ENCODE results near the gene FCHO2.

FCHO2 gene

GRCh38 chr5:73031839-73032238 is 76.0 kb downstream of the FCHO2 start:
- DNase-seq = no peak

DNA sequence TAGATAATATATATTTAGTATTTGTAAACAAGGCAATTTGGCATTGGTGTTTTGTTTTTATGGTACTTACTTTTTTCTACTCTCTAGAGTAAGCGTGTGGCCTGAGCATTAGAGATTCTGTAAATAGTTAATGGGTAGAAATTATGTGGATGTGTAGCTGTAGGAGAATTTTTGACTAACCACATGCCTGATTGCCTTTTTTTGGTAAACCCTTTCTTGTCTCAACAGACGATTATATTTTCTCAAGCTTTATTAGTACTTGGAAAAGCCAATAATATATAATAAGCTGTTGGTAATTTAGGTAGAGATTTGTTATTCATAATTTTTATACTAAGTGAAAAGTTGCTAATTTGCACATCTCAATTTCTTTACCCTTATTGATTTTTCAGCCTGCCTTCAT is 76.8 kb downstream of the FCHO2 start:
- DNase-seq = no peak

- no peak for DNase-seq
Observed at GRCh38 chr5:73037545-73037944, 81.7 kb downstream of the FCHO2 start.

- peak; percentile 22 to 40 for DNase-seq
Observed at GRCh38 chr5:73039082-73039481, 83.2 kb downstream of the FCHO2 start.

DNA sequence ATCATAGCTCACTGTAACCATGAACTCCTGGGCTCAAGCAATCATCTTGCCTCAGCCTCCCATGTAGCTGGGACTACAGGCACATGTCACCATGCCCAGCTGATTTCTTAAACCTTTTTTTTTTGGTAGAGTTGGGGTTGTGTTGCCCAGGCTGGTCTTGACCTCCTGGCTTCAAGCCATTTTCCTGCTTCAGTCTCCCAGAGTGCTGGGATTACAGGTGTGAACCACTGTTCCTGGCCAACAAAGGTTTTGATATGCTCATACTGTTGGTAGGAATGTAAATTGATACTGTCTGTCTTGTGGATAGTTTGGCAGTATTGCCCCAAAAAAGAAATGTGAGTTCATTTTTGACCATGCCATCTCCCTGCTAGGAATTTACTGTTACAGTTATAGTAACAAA is 87.2 kb downstream of the FCHO2 start:
- DNase-seq = no peak

DNA sequence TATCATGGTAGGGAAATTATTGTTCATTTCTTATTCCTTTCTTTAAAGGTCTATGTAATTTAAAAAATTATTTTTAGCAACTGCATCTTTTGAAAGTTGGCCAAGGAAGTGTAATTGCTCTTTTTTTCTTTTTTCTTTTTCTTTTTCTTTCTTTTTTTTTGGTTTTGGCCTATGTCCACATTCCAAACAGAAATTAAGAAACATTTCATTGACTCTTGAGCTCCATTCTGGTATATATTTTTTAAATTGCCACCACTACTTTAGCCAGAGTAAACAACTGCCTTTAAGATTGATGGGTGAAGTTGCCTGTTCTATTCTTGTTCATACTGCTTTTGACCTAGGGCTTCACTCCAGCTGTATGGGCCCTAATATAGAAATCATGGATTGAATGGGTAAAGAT is 88.7 kb downstream of the FCHO2 start:
- no peak for DNase-seq

DNA sequence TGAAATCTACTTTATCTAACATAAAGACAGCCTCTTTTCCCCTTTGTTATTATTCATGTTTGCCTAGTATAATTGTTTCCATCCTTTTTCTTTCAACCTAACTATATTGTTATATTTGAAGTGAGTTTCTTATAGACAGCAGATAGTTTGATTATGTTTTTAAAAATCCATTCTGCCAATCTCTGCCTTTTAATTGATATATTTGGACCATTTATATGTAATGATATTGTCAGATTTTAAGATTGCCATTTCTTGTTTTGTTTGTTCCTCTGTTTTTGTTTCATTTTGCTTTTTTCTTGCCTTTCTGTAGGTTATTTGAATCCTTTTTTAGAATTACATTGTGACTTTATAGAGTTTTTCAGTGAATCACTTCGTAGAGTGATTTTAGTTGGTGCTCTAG is 89.8 kb downstream of the FCHO2 start:
- DNase-seq = no peak

DNA sequence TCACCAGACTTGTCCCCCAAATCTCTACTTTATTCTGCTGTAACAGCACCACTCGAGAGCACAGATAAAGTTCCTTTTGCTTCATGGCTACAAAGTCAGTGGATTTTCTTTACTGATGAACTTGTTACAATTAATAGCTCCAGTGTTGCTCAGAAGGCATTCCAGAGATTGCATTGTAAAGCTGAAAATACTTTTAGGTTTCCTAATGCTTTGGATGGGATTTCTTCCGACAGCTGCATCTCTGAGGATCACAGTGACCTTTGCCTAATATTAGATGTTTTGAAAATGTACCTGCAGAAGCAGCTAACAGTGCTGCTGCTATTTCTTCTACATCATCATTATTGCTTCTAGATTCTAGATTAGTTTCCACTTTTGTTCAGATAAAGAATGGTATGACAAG is 105.8 kb downstream of the FCHO2 start:
- no peak for DNase-seq

DNA sequence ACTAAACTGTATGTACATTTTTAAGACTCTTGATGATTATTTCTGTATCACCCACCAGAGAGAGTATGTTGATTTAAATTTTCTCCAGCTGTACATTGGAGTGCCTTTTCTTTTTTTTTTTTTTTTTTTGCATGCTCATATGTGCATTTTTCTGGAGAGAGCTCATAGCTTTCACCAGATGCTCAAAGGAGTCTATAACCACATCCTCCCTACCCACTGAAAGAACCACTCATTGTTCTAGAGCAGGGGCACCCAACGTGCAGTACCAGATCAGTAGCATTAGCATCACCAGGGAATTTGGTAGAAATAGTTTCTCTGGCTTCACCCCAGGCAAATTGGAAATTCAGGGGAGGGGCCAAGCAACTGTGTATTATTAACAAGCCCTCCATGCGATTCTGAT is 110.6 kb downstream of the FCHO2 start:
- no peak for DNase-seq

DNA sequence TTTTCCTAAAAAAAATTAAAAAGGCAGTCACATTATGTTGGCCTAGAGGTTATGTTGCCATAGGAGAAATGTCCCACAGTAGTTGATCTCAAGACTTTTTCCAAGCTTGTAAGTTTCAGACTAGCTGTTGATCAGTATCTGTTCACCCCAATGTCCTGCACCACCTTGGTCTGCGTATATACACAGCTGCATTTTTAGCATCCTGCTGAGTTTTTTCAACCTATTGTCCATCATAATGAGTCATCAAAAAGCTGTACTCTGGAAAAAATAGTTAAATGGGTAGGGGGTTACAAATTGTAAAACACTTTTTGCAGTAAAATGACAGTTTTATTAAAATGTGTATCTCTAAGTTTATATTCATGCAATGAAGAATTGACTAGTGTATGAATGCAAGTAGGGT is 111.4 kb downstream of the FCHO2 start:
- no peak for DNase-seq

GRCh38 chr5:73081093-73081492 is 125.3 kb downstream of the FCHO2 start:
- DNase-seq = no peak

- DNase-seq = no peak
Observed at GRCh38 chr5:73088026-73088425, 132.2 kb downstream of the FCHO2 start.

GRCh38 chr5:73093943-73094342 is 138.1 kb downstream of the FCHO2 start:
- no peak for DNase-seq

DNA sequence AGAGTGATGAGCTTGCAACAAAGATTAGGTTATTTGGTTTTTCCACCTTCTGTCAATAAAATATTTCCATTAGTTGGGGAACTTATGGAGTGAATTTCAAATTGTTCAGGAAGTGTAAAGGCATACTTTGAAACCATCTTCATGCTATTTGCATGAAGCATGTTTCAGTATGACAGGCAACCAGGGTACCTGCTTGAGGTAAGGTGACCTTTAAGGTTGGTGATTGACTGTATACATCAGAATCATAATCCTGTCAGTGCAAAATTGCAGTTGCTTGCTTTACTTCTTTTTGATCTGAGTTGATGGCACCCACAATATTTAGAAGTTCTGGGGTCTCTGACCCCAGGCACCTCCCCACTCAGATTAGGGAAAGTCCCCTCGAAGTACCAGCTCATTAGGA is 138.6 kb downstream of the FCHO2 start:
- DNase-seq = no peak

GRCh38 chr5:73095564-73096238 is 139.9 kb downstream of the FCHO2 start:
- DNase-seq = no peak

- no peak for DNase-seq
Observed at GRCh38 chr5:73096239-73096575, 140.4 kb downstream of the FCHO2 start.

DNA sequence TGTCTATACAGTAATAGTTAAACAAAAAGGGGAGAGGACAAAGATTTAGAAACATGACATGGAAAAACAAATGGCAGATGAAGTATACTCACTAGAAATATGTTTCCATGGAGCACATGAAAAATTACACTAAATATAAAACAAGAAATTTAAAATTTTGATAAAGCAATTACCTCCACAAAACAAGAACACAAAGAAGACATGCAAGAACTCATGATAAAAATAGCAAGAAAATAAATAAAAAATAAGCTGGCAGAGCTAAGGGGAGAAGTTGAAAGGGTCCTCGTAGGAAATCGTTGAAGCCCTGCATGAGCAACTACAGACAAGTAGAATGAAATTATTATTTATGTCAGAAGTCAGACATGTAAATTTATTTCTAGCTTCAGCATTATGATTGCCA is 141.9 kb downstream of the FCHO2 start:
- DNase-seq = no peak

GRCh38 chr5:73100109-73100508 is 144.3 kb downstream of the FCHO2 start:
- DNase-seq = no peak

- DNase-seq = no peak
Observed at GRCh38 chr5:73103870-73104299, 148.0 kb downstream of the FCHO2 start.

DNA sequence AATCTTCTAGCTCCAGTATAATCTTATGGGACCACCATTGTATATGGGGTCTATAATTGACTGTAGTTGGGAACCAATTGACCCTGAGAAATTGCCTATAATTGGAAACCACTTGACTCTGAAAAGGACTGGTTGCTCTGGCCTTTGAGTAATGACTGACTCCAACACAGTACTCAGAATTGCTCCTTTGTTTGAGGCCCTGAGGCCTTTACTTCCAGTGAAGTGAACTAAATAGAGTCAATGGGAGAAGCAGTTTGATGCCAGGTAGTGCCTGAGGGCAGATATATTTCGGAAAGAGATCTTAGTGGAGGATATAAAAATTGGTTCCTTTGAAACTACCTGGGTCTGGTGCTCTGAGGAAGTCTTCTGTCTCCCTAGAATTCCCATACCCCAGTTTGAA is 148.5 kb downstream of the FCHO2 start:
- DNase-seq = no peak

- no peak for DNase-seq
Observed at GRCh38 chr5:73106335-73106734, 150.5 kb downstream of the FCHO2 start.

- no peak for DNase-seq
Observed at GRCh38 chr5:73110190-73110589, 154.3 kb downstream of the FCHO2 start.

GRCh38 chr5:73111536-73111935 is 155.7 kb downstream of the FCHO2 start:
- DNase-seq = no peak

DNA sequence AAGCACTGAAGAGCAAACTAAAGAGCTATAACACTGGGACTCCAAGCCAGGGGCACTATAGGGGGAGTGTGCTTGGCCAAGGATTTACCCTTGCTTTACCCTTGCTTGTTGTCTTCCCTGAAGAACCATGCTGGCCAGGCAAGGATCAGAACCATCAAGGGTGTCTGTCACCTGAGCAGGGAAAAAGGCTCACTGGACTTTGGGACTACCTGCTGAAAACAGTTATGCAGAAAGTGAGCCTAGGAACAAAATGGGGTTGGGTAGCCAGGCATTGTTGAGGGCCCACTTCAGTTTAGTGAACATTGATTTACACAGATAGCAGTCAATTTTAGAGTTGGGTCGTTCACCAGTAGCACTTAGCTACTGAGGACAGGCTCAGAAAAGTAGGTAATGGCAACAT is 156.5 kb downstream of the FCHO2 start:
- no peak for DNase-seq

- no peak for DNase-seq
Observed at GRCh38 chr5:73114044-73114688, 158.3 kb downstream of the FCHO2 start.

All from Kasumi-1 (cell line).